ENCODE data around the gene TSPO2.

TSPO2 gene

DNA sequence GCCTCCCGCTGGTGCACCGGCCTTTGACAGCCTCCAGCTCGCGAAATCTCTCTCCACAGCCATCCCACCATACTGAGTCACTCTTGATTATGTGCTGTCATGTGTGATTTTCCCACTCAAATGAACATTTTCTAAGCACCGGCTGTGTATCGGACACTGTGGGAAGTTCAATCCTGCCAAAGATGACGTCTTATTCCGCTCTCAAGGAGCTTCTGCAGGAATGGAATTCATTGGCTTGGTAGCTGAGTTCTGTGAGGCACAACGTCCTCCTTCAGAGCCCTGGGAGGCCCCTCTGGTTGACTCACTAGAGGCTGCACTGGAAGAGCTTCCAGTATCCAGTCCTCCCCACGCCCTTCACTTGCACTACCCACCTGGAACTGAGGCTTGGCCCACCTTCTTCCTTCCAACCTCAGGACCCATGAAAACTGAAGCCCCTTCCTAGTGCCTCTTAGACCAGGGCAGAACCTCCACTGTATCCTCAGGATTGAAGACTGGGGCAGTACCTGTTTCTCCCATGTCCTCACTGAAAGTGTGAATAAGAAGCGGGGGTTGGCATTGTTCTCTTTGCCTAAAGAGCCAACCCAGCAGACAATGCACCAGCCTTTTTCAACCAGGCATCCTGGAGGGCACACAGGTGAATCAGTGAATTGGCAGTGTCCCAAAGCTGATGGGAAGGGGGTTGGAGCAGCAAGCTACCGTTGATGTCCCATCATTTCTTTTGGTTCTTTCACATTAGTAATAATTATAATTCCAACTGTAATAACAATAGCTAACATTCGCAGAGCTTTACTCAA is 5.0 kb upstream of the TSPO2 start:
- Mint-ChIP-seq H3K36me3 (no peaks in the 10 kb centered on the region), H3K4me3 (no peak overlapping the region), H3K27ac (no peak overlapping the region), H3K9me3 (no peaks in the 10 kb centered on the region), H3K4me1 (no peaks in the 10 kb centered on the region), H3K27me3 (no peaks in the 10 kb centered on the region)
- no peak for DNase-seq (ENCODE audit: low spot score in 2 of 2)
- no peak for ATAC-seq (ENCODE audit: low read depth)

DNA sequence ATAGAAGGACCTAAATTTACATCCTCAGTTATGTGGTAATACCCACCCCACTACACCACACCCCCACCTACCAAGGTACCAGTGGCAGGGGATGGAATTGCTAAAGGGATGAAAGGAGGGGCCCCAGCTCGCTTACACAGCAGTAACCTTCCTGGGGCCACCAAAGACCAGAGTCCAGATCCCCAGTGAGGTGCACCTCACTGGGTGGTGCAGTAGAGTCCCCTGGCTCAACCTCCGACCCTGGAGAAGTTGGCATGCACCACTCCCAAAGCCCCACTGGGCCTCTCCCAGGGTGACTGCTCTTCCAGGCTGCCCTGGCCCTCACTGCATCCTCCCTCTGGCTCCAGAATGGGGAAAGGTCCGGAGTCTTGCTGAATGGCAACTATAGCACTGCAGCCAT is 4.1 kb upstream of the TSPO2 start:
- ATAC-seq (ENCODE audit: low read depth), result no peak
- DNase-seq (ENCODE audit: low spot score in 2 of 2), result no peak
- H3K4me3 Mint-ChIP-seq, result no peak overlapping the region
- no peaks in the 10 kb centered on the region for H3K4me1 Mint-ChIP-seq
- no peaks in the 10 kb centered on the region for H3K27me3 Mint-ChIP-seq
- no peak overlapping the region for H3K27ac Mint-ChIP-seq
- no peaks in the 10 kb centered on the region for H3K36me3 Mint-ChIP-seq
- H3K9me3 Mint-ChIP-seq, result no peaks in the 10 kb centered on the region

DNA sequence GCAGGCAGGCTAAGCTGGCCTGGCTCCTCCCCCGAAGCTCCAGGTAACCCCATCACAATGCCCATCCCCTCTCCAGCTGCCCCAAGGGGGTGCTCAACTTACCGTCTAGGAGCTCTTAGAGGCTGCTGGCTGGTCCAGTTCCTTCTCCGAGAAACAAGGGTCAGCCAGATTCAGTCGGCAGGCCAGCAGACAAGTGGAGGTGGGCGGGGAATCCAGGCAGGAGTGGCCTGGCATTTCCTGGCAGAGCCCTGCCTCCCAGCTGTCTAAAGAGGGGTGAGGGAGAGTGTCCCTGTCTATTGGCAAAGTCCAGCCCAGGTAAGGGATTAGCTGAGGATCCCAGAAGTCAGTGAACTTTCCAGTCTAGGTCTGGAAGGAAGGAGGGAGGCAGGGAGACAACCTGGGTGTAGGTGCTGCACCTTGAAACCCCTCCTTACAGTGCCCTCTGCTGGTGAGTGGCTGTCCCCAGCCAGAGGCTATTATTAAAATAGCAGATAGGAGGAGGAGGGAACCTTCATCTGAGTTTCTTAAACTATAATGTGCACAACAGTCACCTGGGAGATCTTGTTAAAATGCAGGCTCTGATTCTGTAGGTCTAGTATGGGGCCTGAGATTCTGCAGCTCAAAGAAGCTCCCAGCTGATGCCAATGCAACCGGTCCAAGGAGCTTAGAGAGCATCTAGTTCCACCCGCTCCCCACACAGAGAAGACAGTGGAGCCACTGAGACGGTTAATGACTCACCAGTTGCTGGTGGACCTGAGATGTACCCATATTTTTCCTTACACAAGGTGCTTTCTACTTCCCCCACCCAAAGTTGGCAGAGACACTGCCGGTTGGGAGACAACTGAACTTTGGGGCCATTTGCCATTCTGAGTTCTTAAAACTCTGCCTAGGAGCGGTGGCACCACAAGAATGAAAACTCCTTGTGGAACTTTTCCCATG is 2.9 kb upstream of the TSPO2 start, which contains the start of gene UNC5CL:
TSS of gene UNC5CL (minus strand) at position 162 of the 939 bp plus-strand sequence. CDS start 4,147 bp downstream, outside the sequence.
- Mint-ChIP-seq H3K4me3 (no peak within 1 kb of the TSS), H3K9me3 (no peaks in the 10 kb centered on the region), H3K36me3 (no peaks in the 10 kb centered on the region), H3K4me1 (no peaks in the 10 kb centered on the region), H3K27ac (no peak within 1 kb of the TSS), H3K27me3 (no peaks in the 10 kb centered on the region)
- DNase-seq (ENCODE audit: low spot score in 2 of 2), result peak; percentile 38 to 40
- ATAC-seq (ENCODE audit: low read depth), result peak; percentile 63

DNA sequence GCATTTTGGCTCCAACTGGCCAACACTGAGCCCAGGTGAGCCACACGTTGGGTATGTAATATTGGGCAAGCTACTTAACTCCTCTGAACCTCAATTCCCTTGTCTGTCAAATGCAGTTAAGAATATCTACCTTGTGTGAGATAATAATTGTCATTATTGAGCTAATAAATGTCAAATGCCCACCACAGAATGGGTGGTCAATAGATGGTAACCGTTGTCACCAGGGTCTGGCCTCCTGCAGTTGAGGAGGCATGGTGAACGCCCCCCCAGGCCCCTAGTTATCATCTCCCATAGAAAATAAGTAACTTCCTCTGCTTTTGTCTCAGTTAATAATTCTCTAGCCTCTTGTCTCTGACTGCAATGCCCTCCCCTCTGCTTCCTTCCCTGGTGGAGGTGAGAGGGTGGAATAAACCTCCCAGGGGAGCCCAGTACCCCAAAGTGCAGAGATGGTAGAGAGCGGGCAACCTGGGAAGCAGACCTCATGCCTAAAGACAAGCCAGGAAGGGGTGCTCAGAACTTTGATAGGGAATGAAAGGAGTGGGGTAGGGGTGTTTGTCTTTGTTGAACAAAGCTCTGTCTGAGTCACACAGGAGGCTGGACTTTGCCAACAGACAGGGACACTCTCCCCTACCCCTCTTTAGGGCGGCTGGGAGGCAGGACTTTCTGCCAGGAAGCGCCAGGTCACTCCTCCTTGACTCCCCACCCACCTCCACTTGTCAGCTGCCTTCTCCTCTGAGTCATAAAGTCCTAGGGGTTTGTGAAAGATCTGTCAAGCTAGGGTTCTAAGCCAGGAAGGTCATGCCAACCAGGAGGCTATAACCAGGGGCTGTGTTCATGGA is 1.9 kb upstream of the TSPO2 start:
- H3K9me3 Mint-ChIP-seq, result no peaks in the 10 kb centered on the region
- no peak overlapping the region for H3K4me3 Mint-ChIP-seq
- no peaks in the 10 kb centered on the region for H3K27me3 Mint-ChIP-seq
- H3K4me1 Mint-ChIP-seq, result no peaks in the 10 kb centered on the region
- no peak overlapping the region for H3K27ac Mint-ChIP-seq
- no peaks in the 10 kb centered on the region for H3K36me3 Mint-ChIP-seq
- ATAC-seq (ENCODE audit: low read depth), result no peak
- DNase-seq (ENCODE audit: low spot score in 2 of 2), result no peak

DNA sequence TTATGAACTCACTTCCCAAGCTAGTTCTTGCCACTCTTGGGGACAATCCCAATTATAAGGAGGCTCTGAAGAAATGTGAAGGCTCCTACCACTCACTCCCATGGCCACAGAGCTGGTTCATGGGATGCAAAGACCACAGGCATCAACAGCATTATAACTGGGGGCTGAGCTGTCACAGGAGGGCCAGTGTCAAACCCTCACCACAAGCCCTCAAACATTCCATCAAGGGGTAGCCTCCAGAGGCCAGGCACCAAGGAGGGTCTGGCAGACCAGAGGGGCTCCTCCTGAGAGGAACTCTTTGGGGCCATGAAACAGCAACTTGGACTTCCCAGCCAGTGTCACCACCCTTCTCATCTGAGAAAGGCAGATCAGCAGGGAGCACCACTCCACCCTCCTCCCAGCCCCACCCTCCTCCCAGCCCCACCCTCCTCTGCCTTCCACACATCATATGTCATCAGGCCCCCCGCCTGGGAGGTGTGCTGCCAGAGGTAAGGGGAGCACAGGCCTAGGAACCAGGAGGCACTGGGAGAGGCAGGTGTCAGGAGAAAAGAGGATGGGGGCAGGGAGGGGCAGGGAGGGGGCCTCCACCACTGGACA is 1.2 kb upstream of the TSPO2 start:
- Mint-ChIP-seq H3K36me3 (no peaks in the 10 kb centered on the region), H3K4me3 (no peak overlapping the region), H3K9me3 (no peaks in the 10 kb centered on the region), H3K27ac (no peak overlapping the region), H3K4me1 (no peaks in the 10 kb centered on the region), H3K27me3 (no peaks in the 10 kb centered on the region)
- ATAC-seq (ENCODE audit: low read depth) (no peak), DNase-seq (ENCODE audit: low spot score in 2 of 2) (no peak)

DNA sequence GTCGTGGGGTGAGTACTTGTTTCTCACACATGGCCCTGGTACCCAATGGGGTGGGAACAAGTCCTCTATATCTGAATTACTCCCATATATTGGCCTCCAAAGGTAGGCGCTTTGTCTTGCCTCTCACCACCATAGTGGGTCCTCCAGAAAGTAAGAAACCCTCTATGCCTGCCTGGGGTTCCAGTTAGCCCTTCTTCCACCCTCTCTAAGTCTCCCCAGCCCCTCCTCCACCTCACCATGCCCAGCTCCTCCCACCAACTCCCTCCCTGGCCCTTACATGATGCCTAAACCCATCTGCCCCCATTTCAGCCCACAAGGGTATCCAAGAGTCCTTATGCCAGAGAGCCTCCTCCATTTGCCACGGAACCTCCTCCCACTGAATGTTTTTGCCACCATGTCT is 884 bp downstream of the TSPO2 start:
- no peaks in the 10 kb centered on the region for H3K27me3 Mint-ChIP-seq

DNA sequence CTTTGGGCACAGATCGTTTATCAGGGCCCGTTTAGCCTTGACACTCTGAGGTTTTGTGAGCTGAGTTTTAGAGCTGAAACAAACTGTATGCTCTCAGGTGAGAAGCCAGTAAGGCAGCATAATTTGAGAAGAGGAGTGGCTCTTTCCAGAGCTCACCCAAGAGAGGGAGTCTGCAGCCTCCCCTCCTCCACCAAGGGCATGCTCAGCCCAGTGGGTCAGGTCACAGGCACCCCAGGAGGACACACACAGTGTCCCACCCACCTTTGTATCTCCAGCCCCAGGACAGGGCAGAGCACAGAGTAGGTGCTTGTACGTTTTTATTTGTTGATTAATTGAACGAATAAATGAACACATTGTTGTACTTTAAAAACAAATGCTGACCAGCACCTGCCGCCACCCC is 3.4 kb downstream of the TSPO2 start:
- no peaks in the 10 kb centered on the region for H3K4me1 Mint-ChIP-seq
- no peaks in the 10 kb centered on the region for H3K9me3 Mint-ChIP-seq
- no peaks in the 10 kb centered on the region for H3K27me3 Mint-ChIP-seq
- no peak for ATAC-seq (ENCODE audit: low read depth)
- no peak for DNase-seq (ENCODE audit: low spot score in 2 of 2)
- peaks cover 6% of the 10 kb centered on the region for H3K36me3 Mint-ChIP-seq
- H3K4me3 Mint-ChIP-seq, result no peak overlapping the region
- H3K27ac Mint-ChIP-seq, result no peak overlapping the region

More for the DNA sequence above, 884 bp downstream of the TSPO2 start:
- Mint-ChIP-seq H3K9me3 (no peaks in the 10 kb centered on the region), H3K27ac (no peak overlapping the region), H3K4me1 (no peaks in the 10 kb centered on the region), H3K4me3 (no peak overlapping the region), H3K36me3 (peaks cover 4% of the 10 kb centered on the region)
- ATAC-seq (ENCODE audit: low read depth) (no peak), DNase-seq (ENCODE audit: low spot score in 2 of 2) (no peak)

DNA sequence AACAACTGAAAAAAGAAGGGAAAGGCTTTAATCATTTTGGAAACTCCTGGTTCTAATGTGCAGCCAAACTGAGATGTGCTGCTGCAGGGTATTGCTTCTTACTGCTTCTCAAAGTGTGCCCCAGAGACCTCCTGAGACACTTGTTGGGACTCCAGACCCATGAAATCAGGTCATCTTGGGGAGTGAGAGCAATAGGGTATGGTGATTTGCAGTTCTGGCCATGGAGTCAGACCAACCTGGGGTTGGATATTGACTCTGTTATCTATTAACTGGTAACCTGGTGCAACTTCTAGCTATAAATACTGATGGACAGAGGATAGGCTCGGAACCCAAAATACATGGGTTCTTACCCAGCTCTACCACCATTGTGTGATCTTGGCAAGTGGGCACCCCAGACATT is 3.8 kb downstream of the TSPO2 start:
- Mint-ChIP-seq H3K4me1 (no peaks in the 10 kb centered on the region), H3K27ac (no peak overlapping the region), H3K9me3 (no peaks in the 10 kb centered on the region), H3K27me3 (no peaks in the 10 kb centered on the region), H3K36me3 (peaks cover 6% of the 10 kb centered on the region), H3K4me3 (no peak overlapping the region)
- DNase-seq (ENCODE audit: low spot score in 2 of 2), result no peak
- ATAC-seq (ENCODE audit: low read depth), result no peak

DNA sequence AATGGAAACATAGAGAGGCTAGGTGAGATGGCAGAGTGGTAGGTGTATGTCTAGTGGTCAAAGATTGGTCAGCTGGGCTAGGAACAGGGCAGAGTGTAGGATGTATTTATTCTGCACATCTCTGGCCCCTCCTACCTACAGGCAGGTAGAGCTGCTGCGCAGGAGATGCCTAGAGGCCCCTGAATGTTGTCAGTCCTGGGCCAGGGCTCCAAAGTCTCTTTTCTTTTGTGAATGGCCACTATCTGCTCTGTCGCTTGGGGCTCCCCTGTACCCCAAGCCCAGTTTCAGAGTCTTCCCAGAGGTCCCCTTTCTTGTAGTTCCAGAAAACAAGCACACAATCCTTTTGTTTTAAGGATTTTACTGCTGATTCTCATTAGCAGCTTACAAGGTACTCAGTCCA is 5.0 kb downstream of the TSPO2 start:
- H3K36me3 Mint-ChIP-seq, result peaks cover 12% of the 10 kb centered on the region

DNA sequence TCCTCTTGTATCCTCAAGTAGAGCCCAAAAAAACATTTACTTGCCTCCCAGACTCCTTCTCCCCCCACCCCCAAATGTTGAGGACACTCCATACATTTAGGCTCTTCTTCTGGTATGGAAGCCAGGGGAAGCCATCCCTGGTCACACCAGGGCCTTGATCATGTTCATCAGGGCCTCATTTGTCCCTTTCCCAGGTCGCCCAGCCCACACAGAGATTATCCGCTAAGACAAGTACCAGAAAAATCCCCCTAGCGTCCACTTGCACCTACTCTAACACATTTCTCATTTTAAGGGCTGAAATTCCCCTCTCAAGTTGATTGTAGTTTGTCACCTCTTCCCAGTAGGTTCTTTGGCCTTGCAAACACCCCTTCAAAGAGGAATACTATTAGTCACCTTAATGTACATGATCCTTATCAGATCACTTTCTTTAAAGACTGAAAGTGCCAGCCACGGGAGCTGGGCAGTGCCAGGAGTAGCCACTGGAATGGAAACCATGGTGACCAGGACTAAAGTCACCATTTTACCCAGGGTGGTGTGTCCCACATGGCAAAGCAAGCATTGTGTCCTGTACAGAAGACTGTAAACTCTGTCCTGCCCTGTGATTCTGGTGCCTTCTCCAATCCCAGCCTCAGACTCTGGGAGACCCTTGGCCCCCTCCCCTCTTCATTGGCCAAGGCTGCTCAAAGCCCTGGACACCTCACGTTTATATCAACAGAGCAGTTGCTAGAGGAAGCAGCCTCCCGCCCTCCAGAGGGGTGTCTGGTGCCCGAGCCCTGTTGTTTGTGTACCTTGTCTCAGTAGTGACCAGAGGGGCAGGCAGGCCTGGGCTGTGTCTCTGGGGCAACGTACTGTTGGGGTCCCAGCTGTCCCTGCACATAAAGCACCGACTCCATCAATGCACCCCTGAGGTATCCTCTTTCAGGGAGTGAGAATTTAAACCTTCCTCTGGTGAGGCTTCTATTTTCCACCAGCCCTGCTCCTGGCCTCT is 5.8 kb downstream of the TSPO2 start:
- Mint-ChIP-seq H3K4me1 (peaks cover 16% of the 10 kb centered on the region), H3K4me3 (no peak overlapping the region), H3K27me3 (no peaks in the 10 kb centered on the region), H3K36me3 (peaks cover 12% of the 10 kb centered on the region), H3K9me3 (no peaks in the 10 kb centered on the region), H3K27ac (no peak overlapping the region)
- DNase-seq (ENCODE audit: low spot score in 2 of 2) (no peak), ATAC-seq (ENCODE audit: low read depth) (no peak)

More for the DNA sequence above, 5.0 kb downstream of the TSPO2 start:
- ATAC-seq (ENCODE audit: low read depth) (no peak), DNase-seq (ENCODE audit: low spot score in 2 of 2) (no peak)
- peaks cover 10% of the 10 kb centered on the region for H3K4me1 Mint-ChIP-seq
- H3K4me3 Mint-ChIP-seq, result no peak overlapping the region
- H3K27me3 Mint-ChIP-seq, result no peaks in the 10 kb centered on the region
- H3K27ac Mint-ChIP-seq, result no peak overlapping the region
- H3K9me3 Mint-ChIP-seq, result no peaks in the 10 kb centered on the region

DNA sequence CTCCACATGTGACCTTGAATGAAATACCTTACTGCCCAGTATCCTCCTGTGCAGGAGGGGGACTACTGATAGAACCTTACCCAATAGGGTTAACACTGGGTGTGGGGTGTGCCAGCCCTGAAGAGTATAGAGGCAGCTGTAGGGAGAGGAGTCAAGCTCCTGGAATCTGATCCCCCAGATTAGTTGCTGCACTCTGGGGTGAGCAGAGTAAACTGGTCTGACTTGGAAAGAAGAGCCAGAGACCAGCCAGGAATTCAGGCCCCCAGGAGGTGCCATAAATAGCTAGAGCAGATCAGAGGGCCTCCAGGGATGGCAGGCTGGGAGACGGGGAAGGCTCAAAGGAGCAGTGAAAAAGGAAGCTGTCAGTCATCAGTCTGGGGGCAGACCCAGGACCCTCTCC is 7.3 kb downstream of the TSPO2 start:
- Mint-ChIP-seq H3K36me3 (peaks cover 12% of the 10 kb centered on the region), H3K27me3 (no peaks in the 10 kb centered on the region), H3K27ac (no peak overlapping the region), H3K4me1 (peaks cover 16% of the 10 kb centered on the region), H3K9me3 (no peaks in the 10 kb centered on the region), H3K4me3 (no peak overlapping the region)
- ATAC-seq (ENCODE audit: low read depth) (no peak), DNase-seq (ENCODE audit: low spot score in 2 of 2) (no peak)

DNA sequence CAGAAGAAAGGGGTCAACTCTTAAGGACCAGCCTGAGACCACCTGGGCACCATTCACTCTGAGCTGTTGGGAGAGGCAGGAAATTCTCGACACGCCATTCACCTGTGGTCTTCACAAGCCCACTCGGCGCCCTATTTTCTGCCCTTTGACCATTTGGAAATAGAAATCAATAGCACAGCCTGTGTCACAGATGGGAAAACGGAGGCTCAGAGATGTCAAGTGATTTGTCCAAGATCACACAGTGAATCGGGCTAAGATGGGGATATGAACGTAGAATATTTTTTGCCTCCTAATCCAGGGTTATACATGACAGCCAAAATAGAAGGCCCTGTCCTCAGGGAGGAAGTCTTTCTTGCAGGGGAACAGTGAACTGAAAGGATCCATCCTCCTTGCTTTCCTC is 7.7 kb downstream of the TSPO2 start:
- Mint-ChIP-seq H3K27me3 (no peaks in the 10 kb centered on the region), H3K4me3 (no peak overlapping the region), H3K27ac (no peak overlapping the region)

More for the DNA sequence above, 7.7 kb downstream of the TSPO2 start:
- Mint-ChIP-seq H3K36me3 (peaks cover 12% of the 10 kb centered on the region), H3K4me1 (peaks cover 16% of the 10 kb centered on the region), H3K9me3 (no peaks in the 10 kb centered on the region)
- ATAC-seq (ENCODE audit: low read depth), result no peak
- DNase-seq (ENCODE audit: low spot score in 2 of 2), result no peak

Data from memory B cell (primary cell).